Measurements from ENCODE around the gene ELMO1.

ELMO1 gene

DNA sequence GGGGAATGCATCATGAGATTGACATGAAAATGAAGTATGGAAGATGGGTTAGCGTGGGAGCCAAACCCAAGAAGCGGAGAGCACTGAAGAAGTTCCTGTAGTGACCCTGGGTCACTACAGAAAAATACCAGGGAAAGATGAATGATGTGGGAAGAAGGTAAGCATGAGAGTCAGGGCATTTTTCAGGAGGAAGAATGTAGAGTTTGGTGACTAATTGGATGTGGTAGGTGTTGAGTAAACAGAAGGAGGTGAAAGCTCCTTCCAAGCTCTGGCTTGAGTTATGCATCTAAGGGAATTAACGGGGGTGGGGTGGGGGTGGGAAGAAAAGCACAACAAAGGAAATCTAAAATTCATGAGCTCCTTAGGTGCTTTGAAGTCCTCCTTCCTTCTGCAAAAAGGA, 486.3 kb downstream of the ELMO1 start:
- Histone ChIP-seq H3K27ac (no peak overlapping the region), H3K9me3 (no peaks in the 10 kb centered on the region), H3K27me3 (no peaks in the 10 kb centered on the region), H3K4me1 (peaks cover 0 to 3% (median 0%) of the 10 kb centered on the region in 4 donors), H3K36me3 (no peaks in the 10 kb centered on the region), H3K4me3 (no peak overlapping the region)
- intact Hi-C loops (cut with DNase I; ENCODE audit: low total_unique reads), result no loop called here
- no peak for DNase-seq
- TF ChIP-seq, protein P1, sequence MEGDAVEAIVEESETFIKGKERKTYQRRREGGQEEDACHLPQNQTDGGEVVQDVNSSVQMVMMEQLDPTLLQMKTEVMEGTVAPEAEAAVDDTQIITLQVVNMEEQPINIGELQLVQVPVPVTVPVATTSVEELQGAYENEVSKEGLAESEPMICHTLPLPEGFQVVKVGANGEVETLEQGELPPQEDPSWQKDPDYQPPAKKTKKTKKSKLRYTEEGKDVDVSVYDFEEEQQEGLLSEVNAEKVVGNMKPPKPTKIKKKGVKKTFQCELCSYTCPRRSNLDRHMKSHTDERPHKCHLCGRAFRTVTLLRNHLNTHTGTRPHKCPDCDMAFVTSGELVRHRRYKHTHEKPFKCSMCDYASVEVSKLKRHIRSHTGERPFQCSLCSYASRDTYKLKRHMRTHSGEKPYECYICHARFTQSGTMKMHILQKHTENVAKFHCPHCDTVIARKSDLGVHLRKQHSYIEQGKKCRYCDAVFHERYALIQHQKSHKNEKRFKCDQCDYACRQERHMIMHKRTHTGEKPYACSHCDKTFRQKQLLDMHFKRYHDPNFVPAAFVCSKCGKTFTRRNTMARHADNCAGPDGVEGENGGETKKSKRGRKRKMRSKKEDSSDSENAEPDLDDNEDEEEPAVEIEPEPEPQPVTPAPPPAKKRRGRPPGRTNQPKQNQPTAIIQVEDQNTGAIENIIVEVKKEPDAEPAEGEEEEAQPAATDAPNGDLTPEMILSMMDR (IDR thresholded peaks at IDR 0.05), result no peak

GRCh38 chr7:36961693-36962092, 487.0 kb downstream of the ELMO1 start:
- Histone ChIP-seq H3K27me3 (no peaks in the 10 kb centered on the region), H3K4me3 (no peak overlapping the region), H3K9me3 (no peaks in the 10 kb centered on the region), H3K27ac (no peak overlapping the region), H3K36me3 (no peaks in the 10 kb centered on the region), H3K4me1 (no peaks in the 10 kb centered on the region)
- intact Hi-C loops (cut with DNase I; ENCODE audit: low total_unique reads), result no loop called here
- TF ChIP-seq, protein P1 (IDR thresholded peaks at IDR 0.05), result no peak
- DNase-seq, result no peak

DNA sequence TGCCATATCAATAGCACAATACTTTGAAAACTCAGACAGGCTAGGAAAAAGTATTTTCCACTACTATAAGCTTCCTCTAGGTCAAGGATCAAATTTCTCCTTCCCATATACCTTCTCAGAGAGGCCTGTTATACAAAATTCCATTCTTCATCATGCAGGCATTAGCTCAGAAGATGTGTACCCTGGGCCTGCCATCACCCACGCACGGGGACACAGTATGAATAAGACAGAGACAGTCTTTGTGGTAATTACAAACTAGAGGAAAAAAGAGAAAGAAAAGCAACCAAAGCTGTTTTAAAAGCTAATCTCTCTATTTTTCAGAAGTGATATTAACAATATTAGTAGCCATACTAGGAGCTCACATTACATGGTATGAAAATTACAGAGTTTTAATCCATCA, 487.6 kb downstream of the ELMO1 start:
- Histone ChIP-seq H3K4me1 (no peaks in the 10 kb centered on the region), H3K36me3 (no peaks in the 10 kb centered on the region), H3K4me3 (no peak overlapping the region), H3K27me3 (no peaks in the 10 kb centered on the region), H3K27ac (no peak overlapping the region), H3K9me3 (no peaks in the 10 kb centered on the region)
- TF ChIP-seq, protein P1 (IDR thresholded peaks at IDR 0.05), result no peak
- intact Hi-C loops (cut with DNase I; ENCODE audit: low total_unique reads), result no loop called here
- DNase-seq, result no peak

DNA sequence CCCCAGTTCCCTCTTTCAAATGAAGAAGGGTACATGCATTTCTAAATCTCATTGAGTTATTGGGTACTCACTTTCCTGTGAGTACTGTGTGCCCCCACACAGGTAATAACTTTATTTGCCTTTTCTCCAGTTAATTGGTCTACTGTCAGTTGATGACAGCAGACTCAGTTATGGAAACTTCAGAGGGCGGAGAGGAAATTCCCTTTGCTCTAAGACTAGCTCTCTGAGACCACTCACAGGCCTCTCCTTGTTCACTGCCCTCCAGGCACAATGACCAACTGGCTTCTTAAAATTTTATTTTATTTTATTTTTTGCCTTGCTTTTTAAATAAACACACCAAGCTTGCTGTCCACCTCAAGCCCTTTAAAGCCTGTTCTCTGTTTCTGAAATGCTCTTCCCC, 488.6 kb downstream of the ELMO1 start:
- no peak for DNase-seq
- Histone ChIP-seq H3K27me3 (no peaks in the 10 kb centered on the region), H3K9me3 (no peaks in the 10 kb centered on the region), H3K4me3 (no peak overlapping the region), H3K36me3 (no peaks in the 10 kb centered on the region), H3K27ac (no peak overlapping the region), H3K4me1 (no peaks in the 10 kb centered on the region)
- TF ChIP-seq, protein P1 (IDR thresholded peaks at IDR 0.05), result no peak
- intact Hi-C loops (cut with DNase I; ENCODE audit: low total_unique reads), result no loop called here

GRCh38 chr7:36958111-36958733, 490.4 kb downstream of the ELMO1 start:
- H3K4me1 ChIP-seq, result no peaks in the 10 kb centered on the region
- TF ChIP-seq, protein P1 (IDR thresholded peaks at IDR 0.05), result no peak
- intact Hi-C loops (cut with DNase I; ENCODE audit: low total_unique reads), result no loop called here
- H3K27ac ChIP-seq, result no peak overlapping the region
- no peak for DNase-seq
- no peaks in the 10 kb centered on the region for H3K36me3 ChIP-seq
- no peaks in the 10 kb centered on the region for H3K9me3 ChIP-seq
- H3K27me3 ChIP-seq, result no peaks in the 10 kb centered on the region
- H3K4me3 ChIP-seq, result no peak overlapping the region

GRCh38 chr7:36957620-36958019, 491.0 kb downstream of the ELMO1 start:
- Histone ChIP-seq H3K4me3 (no peak overlapping the region), H3K36me3 (no peaks in the 10 kb centered on the region), H3K4me1 (no peaks in the 10 kb centered on the region), H3K27me3 (no peaks in the 10 kb centered on the region), H3K27ac (no peak overlapping the region), H3K9me3 (no peaks in the 10 kb centered on the region)
- TF ChIP-seq, protein P1 (IDR thresholded peaks at IDR 0.05), result no peak
- no peak for DNase-seq
- intact Hi-C loops (cut with DNase I; ENCODE audit: low total_unique reads), result no loop called here

Data from tibial artery (tissue), 4 donors.